B cell (primary cell): Measurements from ENCODE around the gene TCF3. TPM values are rescaled to one million over a fixed set of nuclear protein-coding genes. Genes with fewer than 3 reads are reported as not detected.

Experiments
- ATAC-seq: fragments of 200-7000 bp; cut with Tn5 transposase; one replicate; pipeline ENCODE4 v1.10.0; 2021; ENCODE audit warnings: low read depth, mild to moderate bottlenecking, moderate number of reproducible peaks, moderate library complexity
- CTCF ChIA-PET: fragments of 350-600 bp; sonication (Branson Sonifier 250); formaldehyde crosslinking; loops from one replicate; lab custom pipeline; 2021; ENCODE audit warnings: antibody characterized with exemption, inconsistent platforms; lab: Charles Lee
- POLR2A ChIA-PET: fragments of 350-600 bp; sonication (Branson Sonifier 250); formaldehyde crosslinking; loops from one replicate; lab custom pipeline; 2021; ENCODE audit warnings: antibody characterized with exemption; lab: Charles Lee
- DNase-seq: peaks from one replicate; pipeline ENCODE4 v3.0.0; 2013
- H2AFZ ChIP-seq: 2 replicates; pipeline ENCODE4 v1.6.1; 2012; ENCODE audit warnings: mild to moderate bottlenecking, low read depth, low read length; ENCODE audit not compliant: insufficient read depth, poor library complexity, severe bottlenecking
- H3K27ac ChIP-seq, 2 donors: 1 replicate in 1 of 2; 2 replicates in 1 of 2; pipeline ENCODE4 v1.5.1; 2012 to 2013; ENCODE audit warnings: low read length in 2 of 2, mild to moderate bottlenecking in 2 of 2, moderate library complexity in 1 of 2
- H3K27me3 ChIP-seq, 4 experiments: fragments of 200-600 bp in 1 of 4; sonication (generic) in 1 of 4; replicated peaks in 1 of 4; 1 replicate in 2 of 4; 2 replicates in 2 of 4; pipeline versions ENCODE4 v1.6.1 to v1.7.0; 2013 to 2016; ENCODE audit warnings: low read length in 3 of 4, mild to moderate bottlenecking in 2 of 4, mixed read lengths in 1 of 4, moderate library complexity in 1 of 4; ENCODE audit not compliant: insufficient read depth in 4 of 4, control insufficient read depth in 3 of 4; ENCODE audit errors: control extremely low read depth in 1 of 4
- H3K36me3 ChIP-seq, 2 experiments: replicated peaks in 1 of 2; 1 replicate in 1 of 2; 2 replicates in 1 of 2; pipeline versions ENCODE4 v1.6.1 to v1.7.1; 2013; ENCODE audit warnings: low read length in 1 of 2; ENCODE audit not compliant: insufficient read depth in 2 of 2, control insufficient read depth in 1 of 2; ENCODE audit errors: control extremely low read depth in 1 of 2, extremely low read depth in 1 of 2
- H3K4me1 ChIP-seq, 2 donors: fragments of 200-600 bp in 1 of 2; sonication (generic) in 1 of 2; 1 replicate in 1 of 2; 2 replicates in 1 of 2; pipeline versions ENCODE4 v1.5.1 to v1.6.1; 2013 to 2017; ENCODE audit warnings: low read length in 2 of 2; ENCODE audit not compliant: control insufficient read depth in 2 of 2, insufficient read depth in 2 of 2
- H3K4me2 ChIP-seq: replicated peaks from 2 replicates; pipeline ENCODE3; 2012; ENCODE audit warnings: mild to moderate bottlenecking, low read depth, low read length; ENCODE audit not compliant: poor library complexity, severe bottlenecking
- H3K4me3 ChIP-seq, 5 experiments: fragments of 200-600 bp in 1 of 5; sonication (generic) in 1 of 5; 1 replicate in 3 of 5; 2 replicates in 2 of 5; pipeline versions ENCODE4 v1.5.1 to v1.7.0; 2011 to 2016; ENCODE audit warnings: low read length in 4 of 5, mild to moderate bottlenecking in 4 of 5, low read depth in 2 of 5, control low read depth in 1 of 5, moderate library complexity in 1 of 5; ENCODE audit not compliant: insufficient read depth in 1 of 5; ENCODE audit errors: control extremely low read depth in 1 of 5, extremely low read depth in 1 of 5
- H3K79me2 ChIP-seq: fragments of 200-600 bp; sonication (generic); one replicate; pipeline ENCODE4 v1.6.0; 2016; ENCODE audit warnings: low read length; ENCODE audit not compliant: control insufficient read depth, insufficient read depth
- H3K9ac ChIP-seq: fragments of 200-600 bp; sonication (generic); 2 replicates; pipeline ENCODE4 v1.6.1; 2017; ENCODE audit warnings: mild to moderate bottlenecking, low read length, moderate library complexity
- H3K9me3 ChIP-seq, 3 donors: one replicate each; pipeline versions ENCODE4 v1.6.1 to v1.7.1; 2013; ENCODE audit warnings: low read length in 2 of 3; ENCODE audit not compliant: control insufficient read depth in 2 of 3, insufficient read depth in 1 of 3; ENCODE audit errors: control extremely low read depth in 1 of 3
- H4K20me1 ChIP-seq: 2 replicates; pipeline ENCODE4 v1.6.0; 2012; ENCODE audit warnings: mild to moderate bottlenecking, low read length; ENCODE audit not compliant: insufficient read depth, control insufficient read depth, poor library complexity, severe bottlenecking
- H3K27ac Mint-ChIP-seq: one replicate; pipeline ENCODE4 v1.8.0; 2021; ENCODE audit warnings: mixed read lengths
- H3K27me3 Mint-ChIP-seq: one replicate; pipeline ENCODE4 v1.8.0; 2021; ENCODE audit warnings: mixed read lengths
- H3K4me1 Mint-ChIP-seq: one replicate; pipeline ENCODE4 v1.8.0; 2021; ENCODE audit warnings: mixed read lengths
- H3K4me3 Mint-ChIP-seq: one replicate; pipeline ENCODE4 v1.8.0; 2021; ENCODE audit warnings: mixed read lengths
- H3K9me3 Mint-ChIP-seq: one replicate; pipeline ENCODE4 v1.8.0; 2022; ENCODE audit warnings: mixed read lengths; ENCODE audit not compliant: insufficient read depth
- EZH2 ChIP-seq: IDR thresholded peaks from 2 replicates; pipeline ENCODE4 v1.6.1; 2012; ENCODE audit warnings: borderline replicate concordance, low read depth, mild to moderate bottlenecking, moderate library complexity, low read length; ENCODE audit not compliant: insufficient read depth, poor library complexity, severe bottlenecking
- WGBS: methylation state at CpG from one replicate; pipeline ENCODE4 v1.1.5; 2013; ENCODE audit warnings: missing lambda C conversion rate; ENCODE audit not compliant: insufficient coverage; 5-methylcytosine and 5-hydroxymethylcytosine counted together
- intact Hi-C: fragments of 100-400 bp; cut with micrococcal nuclease; formaldehyde crosslinking; loops from one replicate; pipeline ENCODE4 v1.10.0; 2022
- polyA plus RNA-seq: library from polyadenylated mRNA; depleted of rRNA; stranded (reverse); fragments of >200 nt; gene quantifications from 2 replicates; pipeline ENCODE4 v1.2.3, GENCODE V29; 2012
- total RNA-seq, 2 donors: library from RNA; stranded (reverse); fragments of 120-200 nt in 1 of 2; gene quantifications; 1 replicate in 1 of 2; 2 replicates in 1 of 2; pipeline versions ENCODE4 v1.2.3 to v1.2.4, GENCODE V29; 2013 to 2022
- TF ChIP-seq, protein P1 (sequence below): fragments of 200-600 bp; IDR thresholded peaks from one replicate; pipeline ENCODE4 v1.8.0; 2022; ENCODE audit warnings: antibody characterized with exemption, mild to moderate bottlenecking

TCF3 gene
- total and polyA plus RNA-seq, 2 donors (not counting 1 experiment from before 2014, with no cell fraction given): 278 to 588 TPM

DNA sequence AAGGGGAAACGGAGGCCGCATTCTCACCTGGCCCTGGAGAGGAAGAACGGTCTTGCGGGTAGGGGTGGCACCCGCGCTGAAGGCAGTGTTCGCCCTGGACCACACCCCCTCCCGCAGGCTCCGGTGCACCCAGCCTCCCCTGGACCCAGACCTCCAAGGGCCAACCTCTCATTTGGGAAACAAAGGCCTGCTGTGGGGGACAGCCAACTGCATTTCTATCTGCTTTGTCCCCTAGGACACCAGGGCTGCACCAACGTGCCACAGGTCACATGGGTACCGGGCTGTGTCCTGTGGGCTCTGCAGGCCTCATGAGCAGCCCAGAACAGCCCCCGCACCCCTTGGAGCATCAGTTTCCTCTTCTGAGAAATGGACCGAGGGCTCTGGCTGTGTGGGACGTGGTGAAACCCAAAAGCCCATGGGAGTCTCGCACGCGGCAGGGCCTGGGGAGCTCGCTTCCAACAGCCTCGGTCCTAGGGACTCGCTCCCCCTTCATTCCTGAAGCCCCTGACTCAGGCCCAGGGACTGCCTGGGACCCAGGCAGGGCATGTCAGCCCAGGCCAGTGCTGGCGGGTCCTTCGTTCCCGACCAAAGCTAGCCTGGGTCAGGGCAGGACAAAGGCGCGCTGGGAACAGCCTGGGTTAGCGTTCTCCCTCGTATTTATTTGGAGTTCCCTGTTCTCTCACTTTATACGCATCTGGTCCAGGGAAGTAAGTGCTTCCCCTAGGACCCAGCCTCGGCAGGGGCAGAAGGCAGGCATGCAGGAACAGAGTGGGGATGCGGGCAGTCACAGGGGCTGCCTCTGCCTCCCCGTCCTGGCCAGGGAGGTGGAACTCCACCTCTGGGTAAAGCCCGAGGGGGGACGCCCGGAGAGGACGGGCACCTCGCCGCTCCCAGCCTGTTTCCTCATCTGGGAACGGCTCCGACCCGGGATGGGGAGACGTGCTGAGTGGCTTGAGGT lies 4.6 kb downstream of the TCF3 start:
- Mint-ChIP-seq H3K4me3 (peak overlapping the region; percentile 96), H3K4me1 (peaks cover 45% of the 10 kb centered on the region), H3K27ac (peak overlapping the region; percentile 96), H3K9me3 (no peaks in the 10 kb centered on the region), H3K27me3 (no peaks in the 10 kb centered on the region)
- Histone ChIP-seq H3K27me3 (no peaks in the 10 kb centered on the region), H3K4me3 (peak overlapping the region in 4 of 5 experiments; percentile 3 to 74 (median 65)), H3K27ac (peak overlapping the region; percentile 67 to 70), H3K79me2 (peaks cover 62% of the 10 kb centered on the region), H3K36me3 (peaks cover 0 to 46% of the 10 kb centered on the region in 2 experiments), H2AFZ (no peak overlapping the region), H4K20me1 (peaks cover 85% of the 10 kb centered on the region), H3K4me1 (peaks cover 39 to 48% of the 10 kb centered on the region in 2 donors), H3K9ac (peak overlapping the region; percentile 70), H3K4me2 (peak overlapping the region; percentile 87), H3K9me3 (no peaks in the 10 kb centered on the region)
- intact Hi-C loops: loop anchor here (2.0 kb wide), 1 partner anchor 23 kb away; no protein-coding TSS in a partner anchor
- ATAC-seq (no peak), DNase-seq (peak; percentile 74)
- ChIA-PET CTCF (interaction anchor here (0.6 to 1.9 kb wide), 3 partner anchors 23 to 153 kb away, joined by 4 to 8 read pairs (median 5); no protein-coding TSS in a partner anchor), POLR2A (interaction anchor here (0.6 to 1.6 kb wide), 5 partner anchors 8 to 46 kb away, joined by 3 to 14 read pairs (median 3); no protein-coding TSS in a partner anchor)
- WGBS: 14% methylated on average over 40 of the region's 41 CpGs
- TF ChIP-seq EZH2: no peak
- TF ChIP-seq, protein P1, sequence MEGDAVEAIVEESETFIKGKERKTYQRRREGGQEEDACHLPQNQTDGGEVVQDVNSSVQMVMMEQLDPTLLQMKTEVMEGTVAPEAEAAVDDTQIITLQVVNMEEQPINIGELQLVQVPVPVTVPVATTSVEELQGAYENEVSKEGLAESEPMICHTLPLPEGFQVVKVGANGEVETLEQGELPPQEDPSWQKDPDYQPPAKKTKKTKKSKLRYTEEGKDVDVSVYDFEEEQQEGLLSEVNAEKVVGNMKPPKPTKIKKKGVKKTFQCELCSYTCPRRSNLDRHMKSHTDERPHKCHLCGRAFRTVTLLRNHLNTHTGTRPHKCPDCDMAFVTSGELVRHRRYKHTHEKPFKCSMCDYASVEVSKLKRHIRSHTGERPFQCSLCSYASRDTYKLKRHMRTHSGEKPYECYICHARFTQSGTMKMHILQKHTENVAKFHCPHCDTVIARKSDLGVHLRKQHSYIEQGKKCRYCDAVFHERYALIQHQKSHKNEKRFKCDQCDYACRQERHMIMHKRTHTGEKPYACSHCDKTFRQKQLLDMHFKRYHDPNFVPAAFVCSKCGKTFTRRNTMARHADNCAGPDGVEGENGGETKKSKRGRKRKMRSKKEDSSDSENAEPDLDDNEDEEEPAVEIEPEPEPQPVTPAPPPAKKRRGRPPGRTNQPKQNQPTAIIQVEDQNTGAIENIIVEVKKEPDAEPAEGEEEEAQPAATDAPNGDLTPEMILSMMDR: no peak
